Stomach (tissue), 4 donors: Measurements from ENCODE around the gene CYP2W1.

ENCODE experiments used
- CTCF ChIP-seq, 7 experiments: fragments of 450-650 bp in 4 of 7; fragments of 200-600 bp in 3 of 7; sonication (generic) in 3 of 7; IDR thresholded peaks; one replicate each; pipeline ENCODE4 v1.5.1; 2016 to 2019; ENCODE audit warnings: antibody characterized with exemption in 7 of 7, control low read depth in 2 of 7, mild to moderate bottlenecking in 1 of 7
- POLR2A ChIP-seq, 4 donors: fragments of 450-650 bp; IDR thresholded peaks; one replicate each; pipeline ENCODE4 v1.6.1; 2016; ENCODE audit warnings: antibody characterized with exemption in 4 of 4, control low read depth in 2 of 4, mild to moderate bottlenecking in 1 of 4, moderate library complexity in 1 of 4
- POLR2AphosphoS5 ChIP-seq, 3 donors: sonication (generic); formaldehyde crosslinking; IDR thresholded peaks; one replicate each; pipeline ENCODE4 v1.6.1; 2016; ENCODE audit warnings: antibody characterized with exemption in 3 of 3

DNA sequence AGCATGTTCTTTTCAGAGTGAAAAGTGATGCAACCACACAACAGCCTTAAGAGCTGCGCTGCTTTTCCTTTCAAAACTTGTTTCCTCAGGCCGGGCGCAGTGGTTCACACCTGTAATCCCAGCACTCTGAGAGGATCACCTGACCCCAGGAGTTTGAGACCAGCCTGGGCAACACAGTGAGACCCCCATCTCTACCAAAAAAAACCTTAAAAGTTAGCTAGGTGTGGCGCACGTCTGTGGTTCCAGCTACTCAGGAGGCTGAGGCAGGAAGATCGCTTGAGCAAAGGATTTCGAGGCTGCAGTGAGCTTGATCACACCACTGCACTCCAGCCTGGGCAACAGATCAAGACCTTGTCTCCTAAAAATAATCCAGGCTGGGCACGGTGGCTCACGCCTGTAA is 9.7 kb upstream of the CYP2W1 start:
- TF ChIP-seq CTCF (IDR thresholded peaks at IDR 0.05) (no peak), POLR2A (IDR thresholded peaks at IDR 0.05) (no peak), POLR2AphosphoS5 (IDR thresholded peaks at IDR 0.05) (no peak)
